HepG2 (cell line): ENCODE data around the gene PTH1R. TPM values are rescaled to one million over a fixed set of nuclear protein-coding genes. Genes with fewer than 3 reads are reported as not detected.

Experiments
- FOSL2 ChIP-seq: sonication (generic); formaldehyde crosslinking; IDR thresholded peaks from 2 replicates; pipeline ENCODE4 v1.4.0; 2020; ENCODE audit warnings: missing genetic modification reagents
- GATAD2A ChIP-seq: IDR thresholded peaks from 2 replicates; pipeline ENCODE4 v1.6.1; 2016
- KLF6 ChIP-seq: IDR thresholded peaks from 2 replicates; pipeline ENCODE4 v1.8.0; 2016; ENCODE audit warnings: missing biosample characterization, missing genetic modification reagents
- KMT2A ChIP-seq: sonication (generic); formaldehyde crosslinking; IDR thresholded peaks from 2 replicates; pipeline ENCODE4 v1.4.0; 2020; ENCODE audit warnings: missing genetic modification reagents
- MIER3 ChIP-seq: IDR thresholded peaks from 2 replicates; pipeline ENCODE4 v1.6.1; 2016; ENCODE audit warnings: missing compliant biosample characterization, borderline replicate concordance
- RXRB ChIP-seq: IDR thresholded peaks from 2 replicates; pipeline ENCODE4 v1.6.1; 2016; ENCODE audit warnings: borderline replicate concordance, missing genetic modification reagents, missing compliant biosample characterization
- SALL1 ChIP-seq: sonication (generic); formaldehyde crosslinking; IDR thresholded peaks from 2 replicates; pipeline ENCODE4 v1.8.0; 2022; ENCODE audit warnings: mild to moderate bottlenecking, missing genetic modification reagents
- SOX13 ChIP-seq, 3 experiments: fragments of 450-650 bp in 1 of 3; sonication (generic) in 1 of 3; formaldehyde crosslinking in 1 of 3; IDR thresholded peaks in 2 of 3; conservative IDR thresholded peaks in 1 of 3; 2 replicates each; pipeline versions ENCODE4 v1.5.0 to v1.6.1; 2016 to 2020; ENCODE audit warnings: antibody characterized with exemption in 1 of 3, mild to moderate bottlenecking in 1 of 3, missing compliant biosample characterization in 1 of 3, missing genetic modification reagents in 1 of 3, moderate library complexity in 1 of 3
- TAF1 ChIP-seq: sonication (generic); formaldehyde crosslinking; IDR thresholded peaks from 2 replicates; pipeline ENCODE4 v1.4.0; 2020; ENCODE audit warnings: missing genetic modification reagents
- ZSCAN9 ChIP-seq: IDR thresholded peaks from 2 replicates; pipeline ENCODE4 v1.6.1; 2016; ENCODE audit warnings: borderline replicate concordance
- polyA plus RNA-seq, 8 experiments: library from polyadenylated mRNA; depleted of rRNA in 3 of 8; stranded (reverse) in 7 of 8; unstranded in 1 of 8; fragments of >200 nt; fragmentation: Illumina TruSeq in 4 of 8; extraction: Trizol in 4 of 8; gene quantifications; 2 replicates each; pipeline versions ENCODE4 v1.2.1 to v1.2.3, GENCODE V29; 2011 to 2016; ENCODE audit warnings: low read depth in 4 of 8, missing spikeins in 1 of 8, mixed read lengths in 1 of 8; ENCODE audit not compliant: insufficient read depth in 1 of 8
- total RNA-seq, 5 experiments: library from RNA; depleted of rRNA; stranded (reverse); fragments of >200 nt; fragmentation: Illumina TruSeq; extraction: Trizol; gene quantifications; 2 replicates each; pipeline ENCODE4 v1.2.3, GENCODE V29; 2016; ENCODE audit warnings: low read depth in 1 of 5
- TF ChIP-seq, protein P1 (sequence below): sonication (generic); formaldehyde crosslinking; IDR thresholded peaks from 2 replicates; pipeline ENCODE4 v1.4.0; 2020; ENCODE audit warnings: missing genetic modification reagents, borderline replicate concordance
- TF ChIP-seq, protein P2 (sequence below): sonication (generic); formaldehyde crosslinking; IDR thresholded peaks from 2 replicates; pipeline ENCODE4 v1.4.0; 2020; ENCODE audit warnings: missing genetic modification reagents, mild to moderate bottlenecking, borderline replicate concordance
- TF ChIP-seq, protein P3 (sequence below), 2 experiments: sonication (generic) in 1 of 2; formaldehyde crosslinking in 1 of 2; IDR thresholded peaks; 2 replicates each; pipeline versions ENCODE4 v1.4.0 to v1.6.1; 2016 to 2020; ENCODE audit warnings: borderline replicate concordance in 1 of 2, low read depth in 1 of 2, mild to moderate bottlenecking in 1 of 2, missing genetic modification reagents in 1 of 2

Gene PTH1R
- total and polyA plus RNA-seq, 2 of the 13 experiments (the other 11 are each of a cell fraction or from before 2014, with no cell fraction given): not detected

DNA sequence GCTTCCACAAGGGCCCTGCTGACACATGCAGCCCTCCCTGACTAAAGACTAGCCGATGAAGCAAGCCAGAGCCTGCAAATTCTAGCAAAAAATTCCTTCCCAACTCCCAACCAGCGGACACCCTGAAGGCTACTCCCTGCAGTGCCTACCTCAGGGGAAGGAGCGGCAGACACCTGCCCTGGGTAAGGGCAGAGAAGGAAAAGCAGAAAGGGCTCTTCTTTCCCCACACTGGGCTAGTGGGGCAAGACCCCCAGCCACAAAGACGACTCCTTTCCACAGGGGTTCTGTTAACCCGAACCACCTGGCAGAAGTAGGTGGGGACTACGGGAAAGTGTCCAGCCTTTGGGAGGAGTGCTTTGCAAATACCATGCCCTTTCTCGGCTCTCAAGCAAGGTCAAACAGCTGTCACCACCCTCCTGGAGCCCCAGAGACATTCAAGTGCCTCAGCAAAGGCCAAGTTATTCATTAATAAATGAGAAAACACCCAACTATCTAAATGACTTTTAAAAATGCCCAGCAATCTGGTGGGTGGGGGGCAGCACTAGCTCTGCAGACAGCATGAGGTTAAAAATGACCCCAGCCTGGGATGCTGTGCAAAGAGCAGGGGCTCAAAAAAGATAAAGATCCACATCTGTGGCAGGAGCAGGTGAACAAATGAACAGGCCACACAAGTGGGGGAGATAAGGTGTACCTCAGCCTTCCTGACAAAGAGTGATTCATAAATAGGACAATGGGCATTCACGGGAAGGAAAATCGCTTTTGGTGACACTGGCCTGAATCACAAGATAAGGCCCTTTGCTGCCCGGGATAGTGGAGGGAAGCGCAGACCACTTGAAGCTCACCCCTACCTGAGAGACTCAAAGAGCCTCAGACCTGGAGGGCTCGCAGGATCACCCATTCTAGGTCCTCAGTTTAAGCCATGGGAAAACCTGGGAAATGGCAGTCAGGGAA, 66.0 kb downstream of the PTH1R start (continued):
- TF ChIP-seq, protein P1, sequence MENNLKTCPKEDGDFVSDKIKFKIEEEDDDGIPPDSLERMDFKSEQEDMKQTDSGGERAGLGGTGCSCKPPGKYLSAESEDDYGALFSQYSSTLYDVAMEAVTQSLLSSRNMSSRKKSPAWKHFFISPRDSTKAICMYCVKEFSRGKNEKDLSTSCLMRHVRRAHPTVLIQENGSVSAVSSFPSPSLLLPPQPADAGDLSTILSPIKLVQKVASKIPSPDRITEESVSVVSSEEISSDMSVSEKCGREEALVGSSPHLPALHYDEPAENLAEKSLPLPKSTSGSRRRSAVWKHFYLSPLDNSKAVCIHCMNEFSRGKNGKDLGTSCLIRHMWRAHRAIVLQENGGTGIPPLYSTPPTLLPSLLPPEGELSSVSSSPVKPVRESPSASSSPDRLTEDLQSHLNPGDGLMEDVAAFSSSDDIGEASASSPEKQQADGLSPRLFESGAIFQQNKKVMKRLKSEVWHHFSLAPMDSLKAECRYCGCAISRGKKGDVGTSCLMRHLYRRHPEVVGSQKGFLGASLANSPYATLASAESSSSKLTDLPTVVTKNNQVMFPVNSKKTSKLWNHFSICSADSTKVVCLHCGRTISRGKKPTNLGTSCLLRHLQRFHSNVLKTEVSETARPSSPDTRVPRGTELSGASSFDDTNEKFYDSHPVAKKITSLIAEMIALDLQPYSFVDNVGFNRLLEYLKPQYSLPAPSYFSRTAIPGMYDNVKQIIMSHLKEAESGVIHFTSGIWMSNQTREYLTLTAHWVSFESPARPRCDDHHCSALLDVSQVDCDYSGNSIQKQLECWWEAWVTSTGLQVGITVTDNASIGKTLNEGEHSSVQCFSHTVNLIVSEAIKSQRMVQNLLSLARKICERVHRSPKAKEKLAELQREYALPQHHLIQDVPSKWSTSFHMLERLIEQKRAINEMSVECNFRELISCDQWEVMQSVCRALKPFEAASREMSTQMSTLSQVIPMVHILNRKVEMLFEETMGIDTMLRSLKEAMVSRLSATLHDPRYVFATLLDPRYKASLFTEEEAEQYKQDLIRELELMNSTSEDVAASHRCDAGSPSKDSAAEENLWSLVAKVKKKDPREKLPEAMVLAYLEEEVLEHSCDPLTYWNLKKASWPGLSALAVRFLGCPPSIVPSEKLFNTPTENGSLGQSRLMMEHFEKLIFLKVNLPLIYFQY (CRISPR knock-in tag): no peak
- TF ChIP-seq, protein P2, sequence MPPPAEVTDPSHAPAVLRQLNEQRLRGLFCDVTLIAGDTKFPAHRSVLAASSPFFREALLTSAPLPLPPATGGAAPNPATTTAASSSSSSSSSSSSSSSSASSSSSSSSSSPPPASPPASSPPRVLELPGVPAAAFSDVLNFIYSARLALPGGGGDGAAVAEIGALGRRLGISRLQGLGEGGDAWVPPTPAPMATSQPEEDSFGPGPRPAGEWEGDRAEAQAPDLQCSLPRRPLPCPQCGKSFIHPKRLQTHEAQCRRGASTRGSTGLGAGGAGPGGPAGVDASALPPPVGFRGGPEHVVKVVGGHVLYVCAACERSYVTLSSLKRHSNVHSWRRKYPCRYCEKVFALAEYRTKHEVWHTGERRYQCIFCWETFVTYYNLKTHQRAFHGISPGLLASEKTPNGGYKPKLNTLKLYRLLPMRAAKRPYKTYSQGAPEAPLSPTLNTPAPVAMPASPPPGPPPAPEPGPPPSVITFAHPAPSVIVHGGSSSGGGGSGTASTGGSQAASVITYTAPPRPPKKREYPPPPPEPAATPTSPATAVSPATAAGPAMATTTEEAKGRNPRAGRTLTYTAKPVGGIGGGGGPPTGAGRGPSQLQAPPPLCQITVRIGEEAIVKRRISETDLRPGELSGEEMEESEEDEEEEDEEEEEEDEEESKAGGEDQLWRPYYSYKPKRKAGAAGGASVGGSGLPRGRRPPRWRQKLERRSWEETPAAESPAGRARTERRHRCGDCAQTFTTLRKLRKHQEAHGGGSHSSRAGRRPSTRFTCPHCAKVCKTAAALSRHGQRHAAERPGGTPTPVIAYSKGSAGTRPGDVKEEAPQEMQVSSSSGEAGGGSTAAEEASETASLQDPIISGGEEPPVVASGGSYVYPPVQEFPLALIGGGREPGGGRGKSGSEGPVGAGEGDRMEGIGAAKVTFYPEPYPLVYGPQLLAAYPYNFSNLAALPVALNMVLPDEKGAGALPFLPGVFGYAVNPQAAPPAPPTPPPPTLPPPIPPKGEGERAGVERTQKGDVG (CRISPR knock-in tag): no peak
- TF ChIP-seq RXRB (CRISPR knock-in tag): peak; percentile 63
- TF ChIP-seq MIER3 (CRISPR knock-in tag): no peak
- 0 out of 2 replicates have a peak, but pooled peaks have one; percentile 24 for TF ChIP-seq KMT2A
- peak; percentile 27; the same call in 1 of the 2 replicates for TF ChIP-seq TAF1 (CRISPR knock-in tag)
- peak; percentile 65 for TF ChIP-seq SALL1 (CRISPR knock-in tag)
- TF ChIP-seq GATAD2A (CRISPR knock-in tag): peak; percentile 60; the same call in 1 of the 2 replicates
- peak; percentile 98 for TF ChIP-seq SOX13 (IDR thresholded peaks at IDR 0.05)
- TF ChIP-seq SOX13 (CRISPR knock-in tag; conservative IDR thresholded peaks at IDR 0.05 in 1 of 2, IDR thresholded peaks at IDR 0.05 in 1 of 2): peak in 1 of 2 experiments; percentile 98; a peak in 2 of 4 replicates
- peak; percentile 87 for TF ChIP-seq FOSL2 (CRISPR knock-in tag)
- peak; percentile 14; the same call in 1 of the 2 replicates for TF ChIP-seq ZSCAN9 (CRISPR knock-in tag)
- TF ChIP-seq, protein P3, sequence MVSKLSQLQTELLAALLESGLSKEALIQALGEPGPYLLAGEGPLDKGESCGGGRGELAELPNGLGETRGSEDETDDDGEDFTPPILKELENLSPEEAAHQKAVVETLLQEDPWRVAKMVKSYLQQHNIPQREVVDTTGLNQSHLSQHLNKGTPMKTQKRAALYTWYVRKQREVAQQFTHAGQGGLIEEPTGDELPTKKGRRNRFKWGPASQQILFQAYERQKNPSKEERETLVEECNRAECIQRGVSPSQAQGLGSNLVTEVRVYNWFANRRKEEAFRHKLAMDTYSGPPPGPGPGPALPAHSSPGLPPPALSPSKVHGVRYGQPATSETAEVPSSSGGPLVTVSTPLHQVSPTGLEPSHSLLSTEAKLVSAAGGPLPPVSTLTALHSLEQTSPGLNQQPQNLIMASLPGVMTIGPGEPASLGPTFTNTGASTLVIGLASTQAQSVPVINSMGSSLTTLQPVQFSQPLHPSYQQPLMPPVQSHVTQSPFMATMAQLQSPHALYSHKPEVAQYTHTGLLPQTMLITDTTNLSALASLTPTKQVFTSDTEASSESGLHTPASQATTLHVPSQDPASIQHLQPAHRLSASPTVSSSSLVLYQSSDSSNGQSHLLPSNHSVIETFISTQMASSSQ (IDR thresholded peaks at IDR 0.05; ENCODE audit: low read depth): peak; percentile 85
- TF ChIP-seq, protein P3 (CRISPR knock-in tag; IDR thresholded peaks at IDR 0.05; ENCODE audit: borderline replicate concordance): peak; percentile 85; the same call in 1 of the 2 replicates
- no peak for TF ChIP-seq KLF6 (CRISPR knock-in tag)
